GM19468 (cell line): Measurements from ENCODE around the gene PRRT1B.

ENCODE experiments used
- ATAC-seq: cut with Tn5 transposase; IDR thresholded peaks from one replicate; pipeline ENCODE4 v1.9.1; 2021; ENCODE audit warnings: mild to moderate bottlenecking, moderate library complexity, moderate number of reproducible peaks; ENCODE audit not compliant: unreplicated experiment; ENCODE audit errors: extremely low read depth

Gene PRRT1B

DNA sequence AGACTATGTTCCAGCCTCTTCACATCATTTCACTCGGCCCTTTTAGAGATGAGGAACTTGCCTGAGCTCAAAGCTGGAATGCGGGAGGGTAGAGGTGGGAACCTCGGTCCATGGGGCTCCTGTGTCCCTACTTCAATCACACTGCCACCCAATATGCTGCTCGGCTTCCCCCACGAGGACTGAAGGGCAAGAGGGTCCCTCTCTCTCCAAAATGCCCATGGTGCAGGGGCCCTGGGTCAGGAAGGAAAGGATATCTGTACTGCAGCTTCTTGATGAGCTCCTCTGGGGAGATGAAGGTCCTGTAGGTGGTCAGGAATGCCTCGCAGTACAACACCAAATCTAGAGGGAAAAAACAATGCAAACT lies 46.5 kb downstream of the PRRT1B start:
- no peak for ATAC-seq

DNA sequence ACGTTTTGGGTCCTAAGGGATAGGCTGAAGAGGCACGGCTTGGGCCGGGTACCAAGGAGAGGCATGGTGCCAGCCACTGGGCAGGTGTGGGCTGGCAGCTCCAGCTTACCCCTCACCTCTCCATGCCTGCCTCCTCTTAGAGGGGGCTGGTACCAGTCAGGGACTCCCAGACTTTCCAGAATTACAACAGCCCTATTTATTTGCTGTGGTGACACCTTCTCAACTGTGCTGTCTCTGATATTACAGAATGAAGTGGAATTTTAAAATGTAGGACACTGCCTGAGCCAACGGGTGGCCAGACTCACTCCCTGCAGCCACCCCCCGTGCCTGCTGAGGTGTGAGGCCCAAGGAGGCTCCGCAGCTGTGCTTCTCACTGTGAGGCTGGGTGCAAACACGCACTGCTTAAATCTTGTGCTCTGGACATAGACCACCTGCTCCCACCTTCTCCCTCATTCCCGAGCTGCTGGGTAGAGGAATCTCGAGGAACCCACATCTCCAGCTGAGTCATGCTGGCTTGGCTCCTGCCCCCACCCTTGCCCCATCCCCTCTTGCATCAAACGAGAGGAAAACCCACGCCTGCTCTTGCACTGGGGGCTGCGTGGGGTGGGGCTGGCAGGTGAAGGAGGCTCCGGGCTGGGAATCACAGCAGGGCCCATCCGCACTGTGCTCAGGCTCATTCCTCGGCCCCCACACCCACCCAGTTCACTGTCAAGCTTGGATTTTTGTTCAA lies 47.9 kb downstream of the PRRT1B start:
- ATAC-seq: no peak

DNA sequence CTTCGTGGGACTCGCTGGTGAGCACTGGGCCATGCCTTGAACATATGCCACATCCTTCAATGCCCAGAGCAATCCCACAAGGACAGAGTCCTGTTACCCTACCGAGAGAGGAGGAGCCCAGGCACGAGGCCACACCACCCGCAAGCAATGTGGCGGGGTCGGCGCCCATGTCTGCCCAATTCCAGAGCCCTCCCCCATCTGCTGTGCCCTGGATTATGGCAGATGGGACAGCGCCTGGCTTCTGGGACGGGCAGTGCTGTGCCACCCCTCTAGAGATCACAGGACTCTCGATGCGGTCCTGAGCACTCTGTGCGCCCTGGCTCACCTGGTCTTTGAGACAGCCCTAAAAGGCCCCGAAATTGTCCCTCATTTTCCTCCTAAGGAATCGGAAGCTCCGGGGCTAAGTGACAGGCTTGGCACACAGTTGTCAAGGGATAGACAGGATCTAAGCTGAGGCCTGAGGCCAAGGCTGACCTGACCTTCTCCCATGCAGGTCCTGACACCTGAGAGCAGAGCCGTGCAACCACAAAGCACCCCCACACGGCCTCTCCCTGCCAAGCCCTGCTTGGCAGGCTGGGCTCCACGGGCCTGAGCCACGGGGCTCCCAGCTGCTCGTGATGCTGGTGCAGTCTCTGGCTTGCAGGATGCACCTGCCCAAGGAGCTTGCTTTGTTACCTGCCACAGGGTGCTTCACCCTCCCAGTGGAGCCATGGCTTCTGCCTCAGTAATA lies 48.8 kb downstream of the PRRT1B start:
- ATAC-seq: no peak

DNA sequence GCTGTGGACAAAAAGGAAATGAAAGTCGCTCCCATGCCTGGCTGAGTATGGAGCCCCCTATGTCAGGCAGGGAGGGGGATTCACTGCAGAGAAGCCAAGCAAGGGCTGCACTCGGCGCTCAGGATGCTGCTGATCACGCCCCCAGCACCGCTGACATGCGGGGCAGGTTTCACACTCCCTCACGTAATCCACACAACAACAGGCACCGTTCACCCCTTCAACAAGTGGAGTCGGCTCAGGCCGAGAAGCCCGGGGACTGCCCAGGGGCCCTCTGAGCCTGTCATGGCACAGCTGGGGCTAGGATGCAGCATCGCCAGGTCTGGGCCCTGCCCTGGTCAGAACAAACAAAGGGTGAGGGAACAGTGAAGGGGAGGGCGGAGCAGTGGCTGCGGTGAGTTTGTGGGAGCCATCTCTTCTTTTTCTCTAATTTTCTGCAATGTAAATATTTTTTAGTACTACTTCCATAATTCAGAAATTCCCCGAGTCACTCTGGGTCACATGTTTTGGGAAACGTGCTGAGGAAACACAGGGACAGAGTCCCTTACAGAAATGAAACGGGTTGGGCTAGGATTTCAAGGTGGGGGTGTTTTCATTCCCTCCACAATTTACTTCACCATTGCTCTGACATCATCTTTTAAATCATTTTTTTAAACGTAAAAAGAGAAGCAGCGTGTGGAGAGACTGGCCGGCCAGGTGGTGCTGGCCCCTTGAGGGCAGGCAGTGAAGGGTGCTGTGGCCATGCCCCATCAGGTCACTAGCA lies 49.8 kb downstream of the PRRT1B start:
- no peak for ATAC-seq

DNA sequence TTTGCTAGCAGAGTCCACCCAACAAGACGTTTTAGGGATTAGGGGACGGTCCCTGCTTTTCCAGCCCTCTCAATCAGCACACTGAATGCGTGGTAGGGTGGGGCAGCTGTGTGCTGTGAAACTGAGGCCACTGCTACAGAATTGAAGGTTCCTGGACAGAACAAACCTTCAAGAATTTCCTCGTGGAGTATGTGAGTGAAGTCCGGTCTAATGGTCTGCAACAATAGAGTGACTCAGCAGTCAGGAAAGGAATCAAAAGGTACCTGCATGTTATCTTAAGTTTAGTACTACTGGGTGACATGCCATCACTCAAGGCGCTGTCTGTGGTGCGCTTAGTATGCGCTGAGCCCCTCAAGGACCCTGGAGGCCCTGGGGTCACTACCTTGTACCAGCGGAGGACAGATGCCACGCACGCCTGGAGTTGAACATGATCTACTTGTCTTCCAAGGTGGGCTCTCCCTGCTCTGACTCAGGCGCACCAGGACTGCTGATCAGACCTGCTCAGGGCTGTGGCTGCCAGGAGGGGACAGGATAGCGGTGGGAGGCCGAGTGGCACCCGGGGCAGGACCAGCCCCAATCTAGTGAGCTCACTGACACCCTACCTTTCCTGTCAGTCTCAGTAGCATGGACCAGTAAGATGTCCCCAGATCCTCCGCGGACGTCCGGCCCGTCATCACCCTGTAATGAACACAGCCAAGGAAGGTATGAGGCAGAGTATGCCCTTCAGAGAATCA lies 50.5 kb downstream of the PRRT1B start:
- ATAC-seq: no peak

DNA sequence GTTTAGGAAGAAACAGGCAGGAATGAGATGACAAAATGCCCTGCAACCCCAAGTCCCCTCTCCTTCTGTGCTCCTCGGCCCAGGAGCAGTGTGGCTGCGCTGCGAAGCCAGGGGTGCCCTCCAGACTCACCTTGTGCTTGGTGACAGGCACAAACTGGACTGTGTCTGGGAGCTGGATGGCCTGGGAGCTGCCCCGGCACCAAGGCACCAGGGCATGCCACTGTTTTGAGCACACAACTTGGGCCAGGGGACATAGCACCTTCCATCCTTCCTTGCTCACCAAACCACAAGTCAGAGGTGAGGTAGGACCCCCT lies 51.1 kb downstream of the PRRT1B start:
- ATAC-seq: no peak

DNA sequence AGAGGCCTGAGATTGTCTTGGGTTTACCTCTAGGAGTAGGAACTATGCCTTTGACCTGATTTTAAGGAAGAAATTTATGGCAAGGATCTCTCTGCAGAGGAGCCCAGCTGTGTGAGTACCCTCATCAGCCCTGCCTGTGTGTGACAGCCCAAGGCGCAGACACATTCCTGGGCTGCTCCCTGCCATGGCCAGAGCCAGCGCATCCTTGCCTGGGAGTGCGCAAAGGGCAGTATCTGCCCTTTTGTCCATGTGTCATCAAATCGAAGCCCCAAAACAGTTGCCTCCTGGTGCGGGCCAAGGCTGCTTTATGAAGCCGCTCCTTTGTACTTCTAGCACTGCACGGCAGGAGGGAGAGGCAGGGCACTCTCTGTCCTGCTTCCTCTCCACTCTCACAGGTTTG lies 51.9 kb downstream of the PRRT1B start:
- no peak for ATAC-seq

DNA sequence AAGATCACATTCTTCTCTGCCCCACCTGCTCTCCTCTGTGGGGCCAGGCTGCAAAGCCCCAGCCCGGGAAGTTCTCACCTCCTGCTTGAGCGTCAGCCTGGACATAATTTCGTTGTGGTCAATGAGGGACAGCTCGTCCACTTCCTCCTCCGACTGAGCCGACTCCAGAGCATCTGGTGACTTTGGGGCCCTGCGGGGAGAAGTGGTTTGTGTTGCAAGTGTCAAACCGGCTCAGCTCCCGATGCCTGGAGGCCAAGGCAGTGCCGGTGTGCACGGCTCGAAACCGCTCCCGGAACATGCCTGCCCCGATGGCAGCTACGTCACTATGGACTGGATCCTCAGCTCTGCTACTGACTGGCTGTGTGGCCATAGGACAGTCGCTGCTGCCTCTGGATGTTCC lies 52.8 kb downstream of the PRRT1B start:
- ATAC-seq: no peak

DNA sequence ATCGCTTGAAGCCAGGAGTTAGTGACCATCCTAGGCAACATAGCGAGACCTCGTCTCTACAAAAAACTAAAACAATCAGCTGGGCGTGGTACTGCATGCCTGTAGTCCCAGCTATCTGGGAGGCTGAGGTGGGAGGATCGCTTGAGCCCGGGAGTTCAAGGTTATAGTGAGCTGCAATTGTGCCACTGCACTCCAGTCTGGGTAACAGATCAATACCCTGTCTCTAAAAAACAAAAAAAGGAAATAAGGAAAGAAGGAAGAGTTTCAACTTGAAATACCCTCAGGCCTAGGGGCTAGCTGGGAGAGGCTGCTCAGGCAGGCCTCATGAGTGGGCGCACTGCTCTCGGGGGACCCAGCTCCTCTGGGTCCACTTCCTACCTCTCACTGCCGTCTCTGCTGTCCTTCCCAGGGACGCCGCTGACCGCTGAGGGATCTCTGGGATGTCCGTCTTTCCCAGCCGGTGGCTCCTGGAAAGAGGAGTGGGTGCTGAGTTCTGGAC lies 56.4 kb downstream of the PRRT1B start:
- no peak for ATAC-seq

DNA sequence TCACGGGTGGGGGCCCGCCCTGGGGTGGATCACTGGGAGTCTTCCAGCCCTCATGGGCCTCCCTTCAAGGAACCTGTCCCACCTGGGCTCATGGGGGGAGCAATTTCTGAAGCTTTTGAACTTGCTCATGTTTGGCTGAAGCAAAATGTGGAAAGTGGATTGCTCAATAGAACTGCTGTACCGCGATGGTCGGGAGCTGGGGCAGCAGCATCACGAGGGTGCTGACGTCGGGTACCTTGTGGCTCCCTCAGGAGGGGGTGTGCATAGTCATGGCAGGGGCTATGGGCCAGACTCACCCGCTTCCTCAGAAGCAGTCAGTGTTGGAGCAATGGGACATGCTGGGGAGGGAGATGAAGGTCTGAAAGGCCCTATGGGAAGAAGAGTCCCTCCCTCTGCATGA lies 57.9 kb downstream of the PRRT1B start:
- no peak for ATAC-seq

DNA sequence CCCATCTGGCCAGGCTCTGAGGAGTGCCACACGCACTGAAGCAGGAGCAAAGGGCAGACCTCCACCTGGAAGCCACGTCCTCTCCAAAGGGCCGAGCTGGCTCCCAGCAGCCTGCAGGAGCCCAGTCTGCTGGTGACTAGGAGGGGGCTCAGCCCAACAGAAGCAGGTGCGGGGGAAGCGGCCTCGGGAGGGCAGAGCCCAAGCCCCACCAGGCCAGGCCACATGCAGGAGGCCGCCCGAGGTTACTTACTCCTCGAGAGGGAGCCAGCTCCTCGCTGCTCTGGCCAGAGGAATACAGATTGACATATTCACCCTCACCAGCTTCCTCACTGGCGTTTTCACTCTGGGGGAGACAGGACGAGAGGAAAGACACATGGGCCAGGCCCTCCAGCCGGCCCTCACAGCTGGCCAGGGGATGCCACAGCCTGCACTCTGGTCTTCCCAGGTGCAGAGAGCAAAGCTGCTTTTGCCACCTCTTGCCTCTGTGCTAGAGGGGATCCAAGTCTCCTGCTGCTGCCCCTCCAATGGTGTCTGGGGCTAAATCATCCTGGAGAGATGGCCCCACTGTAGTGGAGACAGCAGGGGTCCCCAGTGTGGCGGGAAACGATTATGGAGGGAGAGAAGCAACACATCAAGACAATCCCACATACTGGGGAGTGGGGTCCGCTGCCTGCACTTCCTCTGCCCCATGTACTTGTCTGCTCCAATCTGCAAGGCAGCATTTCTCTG lies 58.6 kb downstream of the PRRT1B start:
- no peak for ATAC-seq

DNA sequence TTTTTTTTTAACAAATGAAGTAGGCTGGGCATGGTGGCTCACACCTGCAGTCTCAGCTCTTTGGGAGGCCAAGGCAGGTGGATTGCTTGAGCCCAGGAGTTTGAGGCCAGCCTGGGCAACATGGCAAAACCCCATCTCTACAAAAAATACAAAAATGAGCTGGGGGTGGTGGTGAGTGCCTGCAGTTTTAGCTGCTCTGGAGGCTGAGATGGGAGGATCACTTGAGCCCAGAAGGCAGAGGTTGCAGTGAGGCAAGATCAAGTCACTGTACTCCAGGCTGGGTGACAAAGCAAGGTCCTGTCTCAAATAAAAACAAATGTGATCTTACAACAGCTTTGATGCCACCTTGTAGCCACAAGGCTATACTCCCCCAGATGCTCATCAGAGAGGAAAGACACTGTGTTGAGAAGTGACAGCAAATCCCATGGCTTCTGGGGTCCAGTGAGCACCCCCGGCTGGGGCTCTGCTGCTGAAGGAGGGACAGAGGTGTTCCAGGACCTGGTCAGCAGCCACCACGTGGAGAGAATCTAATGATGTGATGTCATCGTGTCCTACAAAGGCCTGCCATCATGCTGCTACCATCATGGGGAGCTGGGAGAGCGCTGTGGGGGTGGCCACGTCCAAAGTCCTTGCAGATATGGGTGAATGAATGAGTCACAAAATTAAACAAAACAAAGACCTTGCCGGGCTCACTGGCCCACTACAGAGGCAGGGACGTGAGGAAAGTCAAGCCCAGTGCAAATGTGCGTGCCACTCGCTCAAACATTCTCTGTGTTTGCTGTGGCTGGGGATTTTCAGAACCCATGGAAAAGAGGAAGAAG lies 60.7 kb downstream of the PRRT1B start:
- no peak for ATAC-seq

DNA sequence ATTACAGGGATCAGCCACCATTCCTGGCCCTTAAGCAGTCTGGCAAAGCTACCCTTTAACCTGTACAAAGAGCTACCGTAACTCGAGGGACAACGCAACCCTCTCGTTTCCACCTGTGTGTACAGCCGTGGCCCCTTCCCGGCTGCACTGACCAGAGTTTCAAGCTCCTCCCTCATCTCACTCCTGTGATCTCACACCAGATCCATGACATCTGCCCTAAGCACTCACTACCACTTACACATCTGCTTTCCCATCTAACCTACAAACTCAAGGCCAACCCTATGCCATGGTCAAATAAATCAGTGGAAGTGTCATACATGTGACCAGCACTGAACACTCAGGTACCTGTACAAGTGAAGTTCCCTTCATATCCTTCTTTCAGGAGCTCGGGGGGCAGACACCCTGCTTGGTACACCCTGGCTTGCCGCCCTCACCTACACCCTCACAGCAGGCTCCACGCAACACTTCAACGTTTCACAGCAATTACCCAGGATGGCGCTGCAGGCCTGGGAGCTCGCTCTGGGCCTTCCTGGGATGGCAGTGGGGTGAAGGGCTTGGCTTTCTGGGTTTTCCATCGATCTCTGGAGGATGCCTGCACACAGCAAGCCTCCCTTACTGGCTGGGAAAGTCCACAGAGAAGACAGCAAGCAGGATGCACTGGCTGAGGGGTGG lies 61.7 kb downstream of the PRRT1B start:
- no peak for ATAC-seq

DNA sequence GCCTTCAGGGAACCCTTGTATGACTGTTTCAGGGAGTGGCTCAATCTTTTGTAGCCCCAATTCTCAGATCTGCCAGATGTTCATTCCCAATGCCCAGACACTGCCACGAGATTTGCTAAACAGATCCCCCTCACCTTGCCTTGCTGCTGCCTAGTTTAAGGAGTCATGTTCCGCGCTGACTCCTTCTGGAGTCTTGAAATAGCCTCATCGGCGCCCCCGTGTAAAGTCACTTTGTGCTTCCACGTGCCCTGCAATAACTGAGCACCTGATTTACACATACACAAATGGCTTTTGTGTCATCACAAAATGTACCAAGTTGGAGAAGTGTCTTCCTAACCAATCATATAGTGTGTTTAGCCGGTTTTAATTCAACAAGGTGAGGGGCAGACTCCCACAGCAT lies 62.3 kb downstream of the PRRT1B start:
- no peak for ATAC-seq

DNA sequence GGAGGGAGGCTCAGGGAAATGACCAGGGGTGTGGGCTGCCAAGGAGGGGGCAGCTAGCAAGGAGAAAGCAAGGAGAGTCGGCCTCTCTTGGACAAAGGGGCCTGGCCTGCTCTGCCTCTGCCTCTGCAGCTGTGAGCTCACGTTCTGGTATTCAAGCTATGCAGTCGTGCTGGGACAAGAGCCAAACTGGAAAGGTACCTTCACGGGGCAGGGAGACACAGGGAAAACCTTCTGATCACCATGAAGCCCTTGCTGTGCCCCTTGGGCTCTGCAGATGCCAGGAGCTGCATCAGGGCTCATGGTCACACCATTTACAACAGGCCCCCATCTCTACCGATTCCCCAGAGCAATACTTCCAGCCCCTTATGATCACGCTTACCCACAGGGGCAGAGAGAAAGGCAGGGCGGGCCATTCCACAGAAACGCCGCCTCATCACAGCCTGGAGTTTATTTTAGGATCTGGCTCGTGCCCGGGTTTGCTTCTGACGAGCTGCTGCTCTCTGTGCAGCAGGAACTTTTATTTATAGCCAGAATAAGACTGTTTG lies 63.2 kb downstream of the PRRT1B start:
- no peak for ATAC-seq
